LNCaP clone FGC (cell line): ENCODE results near the gene STPG4.

Source experiments
- DNase-seq: peaks from one replicate; pipeline ENCODE4 v3.0.0-alpha.2; 2011; ENCODE audit warnings: low read depth
- H3K4me3 ChIP-seq: 2 replicates; pipeline ENCODE4 v1.5.1; 2011; ENCODE audit warnings: mild to moderate bottlenecking, low read depth, low read length, control low read depth
- CTCF ChIP-seq: IDR thresholded peaks from 2 replicates; pipeline ENCODE4 v1.5.1; 2012; ENCODE audit warnings: mild to moderate bottlenecking; ENCODE audit not compliant: control insufficient read depth, insufficient read depth; ENCODE audit errors: extremely low read depth

The STPG4 gene

GRCh38 chr2:47040651-47041050 is 114.5 kb downstream of the STPG4 start:
- H3K4me3 ChIP-seq, result no peak overlapping the region
- no peak for DNase-seq
- no peak for TF ChIP-seq CTCF

- no peak for DNase-seq
- H3K4me3 ChIP-seq, result no peak overlapping the region
- no peak for TF ChIP-seq CTCF
Measured at GRCh38 chr2:47039913-47040562, 115.1 kb downstream of the STPG4 start.

- no peak overlapping the region for H3K4me3 ChIP-seq
- no peak for DNase-seq
- TF ChIP-seq CTCF, result no peak
Measured at GRCh38 chr2:47039489-47039870, 115.6 kb downstream of the STPG4 start.

GRCh38 chr2:47038656-47039488 is 116.2 kb downstream of the STPG4 start:
- no peak for TF ChIP-seq CTCF

GRCh38 chr2:47037678-47038077 is 117.4 kb downstream of the STPG4 start:
- no peak for TF ChIP-seq CTCF
- no peak for DNase-seq
- no peak overlapping the region for H3K4me3 ChIP-seq

More at GRCh38 chr2:47038656-47039488, 116.2 kb downstream of the STPG4 start:
- no peak overlapping the region for H3K4me3 ChIP-seq
- DNase-seq, result no peak
